Fibroblast of lung (primary cell): ENCODE data around the gene RWDD4. TPM values are rescaled to one million over a fixed set of nuclear protein-coding genes. Genes with fewer than 3 reads are reported as not detected.

Experiments
- DNase-seq, 2 donors: peaks; one replicate each; pipeline versions ENCODE4 v3.0.0 to v3.0.0-alpha.2; 2010; ENCODE audit warnings: low read depth in 2 of 2
- H2AFZ ChIP-seq: 2 replicates; pipeline ENCODE4 v1.5.1; 2012; ENCODE audit warnings: low read length, control low read depth, inconsistent platforms
- H3K27ac ChIP-seq: 2 replicates; pipeline ENCODE4 v1.5.1; 2011; ENCODE audit warnings: low read length, control low read depth; ENCODE audit not compliant: insufficient read depth
- H3K27me3 ChIP-seq: 2 replicates; pipeline ENCODE4 v1.5.1; 2011; ENCODE audit warnings: mild to moderate bottlenecking, low read length; ENCODE audit not compliant: control insufficient read depth, insufficient read depth
- H3K36me3 ChIP-seq: 2 replicates; pipeline ENCODE4 v1.5.1; 2011; ENCODE audit warnings: low read length; ENCODE audit not compliant: control insufficient read depth, insufficient read depth
- H3K4me1 ChIP-seq: 2 replicates; pipeline ENCODE4 v1.5.1; 2011; ENCODE audit warnings: low read length; ENCODE audit not compliant: control insufficient read depth, insufficient read depth; ENCODE audit errors: extremely low read depth
- H3K4me2 ChIP-seq: 2 replicates; pipeline ENCODE4 v1.5.1; 2011; ENCODE audit warnings: low read length, control low read depth; ENCODE audit not compliant: insufficient read depth; ENCODE audit errors: extremely low read depth
- H3K4me3 ChIP-seq, 4 experiments: fragments of 200-600 bp in 1 of 4; sonication (generic) in 1 of 4; replicated peaks in 1 of 4; 2 replicates each; pipeline ENCODE4 v1.5.1; 2011 to 2016; ENCODE audit warnings: low read length in 4 of 4, low read depth in 3 of 4, mild to moderate bottlenecking in 3 of 4, control low read depth in 2 of 4, inconsistent platforms in 1 of 4, mixed read lengths in 1 of 4; ENCODE audit not compliant: insufficient read depth in 1 of 4; ENCODE audit errors: control extremely low read depth in 1 of 4
- H3K79me2 ChIP-seq: 2 replicates; pipeline ENCODE4 v1.5.1; 2012; ENCODE audit warnings: mild to moderate bottlenecking, low read length, inconsistent platforms; ENCODE audit not compliant: control insufficient read depth, insufficient read depth
- H3K9ac ChIP-seq: 2 replicates; pipeline ENCODE4 v1.5.1; 2011; ENCODE audit warnings: mild to moderate bottlenecking, low read length, control low read depth; ENCODE audit not compliant: insufficient read depth
- H3K9me3 ChIP-seq: 2 replicates; pipeline ENCODE4 v1.5.1; 2012; ENCODE audit warnings: low read depth, low read length; ENCODE audit not compliant: control insufficient read depth, insufficient read depth
- H4K20me1 ChIP-seq: 2 replicates; pipeline ENCODE4 v1.5.1; 2011; ENCODE audit warnings: low read length; ENCODE audit not compliant: control insufficient read depth, insufficient read depth; ENCODE audit errors: extremely low read depth
- EZH2 ChIP-seq: IDR thresholded peaks from 2 replicates; pipeline ENCODE4 v1.5.1; 2012; ENCODE audit warnings: low read length, control low read depth, mild to moderate bottlenecking; ENCODE audit errors: missing control alignments
- polyA plus RNA-seq, 2 donors: library from polyadenylated mRNA; depleted of rRNA in 1 of 2; stranded (reverse) in 1 of 2; unstranded in 1 of 2; fragments of >200 nt; gene quantifications; 2 replicates each; pipeline ENCODE4 v1.2.1, GENCODE V29; 2011 to 2012; ENCODE audit warnings: missing spikeins in 1 of 2
- total RNA-seq: library from RNA; depleted of rRNA; stranded (reverse); fragments of >200 nt; gene quantifications from 2 replicates; pipeline ENCODE4 v1.2.1, GENCODE V29; 2014
- TF ChIP-seq, protein P1 (sequence below), 2 donors: IDR thresholded peaks in 1 of 2; conservative IDR thresholded peaks in 1 of 2; 1 replicate in 1 of 2; 2 replicates in 1 of 2; pipeline ENCODE4 v1.5.1; 2011 to 2012; ENCODE audit warnings: low read length in 2 of 2, control low read depth in 1 of 2, inconsistent platforms in 1 of 2, low read depth in 1 of 2, mild to moderate bottlenecking in 1 of 2

The RWDD4 gene
- total and polyA plus RNA-seq, 2 donors (not counting 1 experiment from before 2014, with no cell fraction given) = 17.8 to 20.7 TPM

DNA sequence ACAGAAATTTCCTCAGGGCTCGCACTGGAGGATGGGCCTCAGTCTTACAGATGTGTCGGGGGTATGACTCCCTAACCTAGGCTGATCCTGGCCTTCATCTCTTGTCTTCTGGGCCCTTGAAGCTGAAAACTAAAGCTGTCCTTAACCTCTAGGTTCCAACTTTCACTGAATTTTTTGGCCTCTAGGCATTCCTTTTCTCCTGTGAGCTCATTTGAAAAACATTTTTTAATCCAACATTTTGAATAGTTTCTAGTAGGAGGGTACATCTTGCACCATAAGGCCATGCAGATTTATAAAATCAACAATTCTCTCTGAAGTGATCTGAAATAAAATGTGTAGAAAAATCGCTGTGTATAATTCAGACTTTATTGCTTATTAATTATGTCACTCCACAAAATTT lies 19.7 kb downstream of the RWDD4 start:
- Histone ChIP-seq H3K4me2 (no peak overlapping the region), H3K36me3 (no peaks in the 10 kb centered on the region), H2AFZ (no peak overlapping the region), H3K9me3 (no peaks in the 10 kb centered on the region), H3K79me2 (no peaks in the 10 kb centered on the region), H3K27ac (no peak overlapping the region), H4K20me1 (no peaks in the 10 kb centered on the region), H3K9ac (no peak overlapping the region), H3K4me1 (peaks cover 2% of the 10 kb centered on the region), H3K4me3 (no peak overlapping the region), H3K27me3 (no peaks in the 10 kb centered on the region)
- no peak for TF ChIP-seq EZH2
- TF ChIP-seq, protein P1, sequence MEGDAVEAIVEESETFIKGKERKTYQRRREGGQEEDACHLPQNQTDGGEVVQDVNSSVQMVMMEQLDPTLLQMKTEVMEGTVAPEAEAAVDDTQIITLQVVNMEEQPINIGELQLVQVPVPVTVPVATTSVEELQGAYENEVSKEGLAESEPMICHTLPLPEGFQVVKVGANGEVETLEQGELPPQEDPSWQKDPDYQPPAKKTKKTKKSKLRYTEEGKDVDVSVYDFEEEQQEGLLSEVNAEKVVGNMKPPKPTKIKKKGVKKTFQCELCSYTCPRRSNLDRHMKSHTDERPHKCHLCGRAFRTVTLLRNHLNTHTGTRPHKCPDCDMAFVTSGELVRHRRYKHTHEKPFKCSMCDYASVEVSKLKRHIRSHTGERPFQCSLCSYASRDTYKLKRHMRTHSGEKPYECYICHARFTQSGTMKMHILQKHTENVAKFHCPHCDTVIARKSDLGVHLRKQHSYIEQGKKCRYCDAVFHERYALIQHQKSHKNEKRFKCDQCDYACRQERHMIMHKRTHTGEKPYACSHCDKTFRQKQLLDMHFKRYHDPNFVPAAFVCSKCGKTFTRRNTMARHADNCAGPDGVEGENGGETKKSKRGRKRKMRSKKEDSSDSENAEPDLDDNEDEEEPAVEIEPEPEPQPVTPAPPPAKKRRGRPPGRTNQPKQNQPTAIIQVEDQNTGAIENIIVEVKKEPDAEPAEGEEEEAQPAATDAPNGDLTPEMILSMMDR (conservative IDR thresholded peaks at IDR 0.05 in 1 of 2, IDR thresholded peaks at IDR 0.05 in 1 of 2; ENCODE audit: low read depth in 1 of 2, low read length in 2 of 2) = no peak
- DNase-seq = peak in 1 of 2 donors; percentile 37

DNA sequence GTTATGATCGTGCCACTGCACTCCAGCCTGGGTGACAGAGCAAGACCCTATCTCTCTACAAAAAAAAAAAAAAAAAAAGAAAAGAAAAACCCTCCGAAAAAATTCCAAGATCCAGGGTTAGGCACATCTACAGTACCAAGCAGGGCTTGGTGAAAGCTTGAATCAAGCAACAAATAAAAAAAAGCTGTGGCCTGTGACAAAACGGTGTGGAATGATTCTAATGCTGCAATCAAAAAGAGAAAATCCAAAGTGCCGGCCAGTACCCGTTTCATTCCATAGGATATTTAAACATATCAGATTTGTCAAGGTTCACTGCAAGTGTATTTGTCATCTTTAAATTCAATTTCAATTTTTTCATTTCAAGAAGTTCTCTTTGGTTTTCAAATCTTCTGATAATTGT lies 20.5 kb downstream of the RWDD4 start:
- H3K27ac ChIP-seq = no peak overlapping the region
- H3K36me3 ChIP-seq = no peaks in the 10 kb centered on the region
- no peak overlapping the region for H3K4me3 ChIP-seq
- peak in 1 of 2 donors; percentile 65 for DNase-seq
- peaks cover 2% of the 10 kb centered on the region for H3K4me1 ChIP-seq
- TF ChIP-seq, protein P1 (conservative IDR thresholded peaks at IDR 0.05 in 1 of 2, IDR thresholded peaks at IDR 0.05 in 1 of 2; ENCODE audit: low read depth in 1 of 2, low read length in 2 of 2) = no peak
- TF ChIP-seq EZH2 = no peak
- no peak overlapping the region for H2AFZ ChIP-seq
- no peak overlapping the region for H3K9ac ChIP-seq
- no peaks in the 10 kb centered on the region for H3K27me3 ChIP-seq
- no peaks in the 10 kb centered on the region for H3K9me3 ChIP-seq
- H3K4me2 ChIP-seq = no peak overlapping the region
- H3K79me2 ChIP-seq = no peaks in the 10 kb centered on the region
- H4K20me1 ChIP-seq = no peaks in the 10 kb centered on the region

DNA sequence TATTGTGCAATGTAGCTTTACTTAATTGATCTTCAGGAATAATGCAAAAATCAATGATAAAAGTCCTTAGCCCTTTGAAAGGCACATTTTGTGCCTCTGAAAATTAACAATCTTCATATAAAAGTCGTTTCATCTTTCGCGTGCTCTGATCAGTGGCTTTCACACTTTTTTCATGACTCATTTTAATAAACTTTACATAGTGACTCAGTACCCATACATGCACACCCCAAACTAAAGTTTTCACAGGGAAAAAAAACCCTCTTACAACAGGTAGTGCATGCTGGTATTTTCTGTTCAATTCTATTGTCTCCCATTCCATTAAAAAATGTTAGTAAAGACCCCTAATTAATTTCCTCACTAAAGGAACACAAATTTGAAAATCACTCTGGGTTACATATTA lies 21.5 kb downstream of the RWDD4 start:
- peaks cover 2% of the 10 kb centered on the region for H3K4me1 ChIP-seq
- H3K27ac ChIP-seq = no peak overlapping the region
- peak; percentile 38 to 73 for DNase-seq
- no peak overlapping the region for H3K9ac ChIP-seq
- H3K4me3 ChIP-seq = no peak overlapping the region
- no peak overlapping the region for H2AFZ ChIP-seq
- no peaks in the 10 kb centered on the region for H3K9me3 ChIP-seq
- no peaks in the 10 kb centered on the region for H3K79me2 ChIP-seq
- no peaks in the 10 kb centered on the region for H4K20me1 ChIP-seq
- H3K27me3 ChIP-seq = no peaks in the 10 kb centered on the region
- no peak for TF ChIP-seq EZH2
- TF ChIP-seq, protein P1 (conservative IDR thresholded peaks at IDR 0.05 in 1 of 2, IDR thresholded peaks at IDR 0.05 in 1 of 2; ENCODE audit: low read depth in 1 of 2, low read length in 2 of 2) = no peak
- no peaks in the 10 kb centered on the region for H3K36me3 ChIP-seq
- H3K4me2 ChIP-seq = no peak overlapping the region
